Measurements from ENCODE around the gene OBP2B.

DNA sequence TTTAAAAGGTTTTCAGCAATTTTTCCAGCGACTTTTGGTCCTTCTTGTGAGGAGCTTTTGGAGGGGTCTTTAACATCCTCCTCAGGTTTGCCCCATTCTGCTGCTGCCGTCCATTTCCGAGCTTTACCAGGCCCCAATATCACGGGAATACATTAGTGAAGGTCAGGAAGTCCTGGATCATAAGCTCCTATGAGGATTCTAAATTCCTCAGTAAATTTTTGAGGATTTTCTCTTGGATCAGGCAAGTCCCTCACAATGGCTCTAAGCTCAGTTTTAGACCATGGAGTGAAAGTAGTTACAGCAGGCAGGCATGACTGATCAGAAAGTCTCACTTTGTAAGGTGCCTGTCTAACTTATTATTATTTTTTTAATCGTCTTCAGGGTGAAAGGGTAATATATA is 28.1 kb downstream of the OBP2B start:
- no peak for TF ChIP-seq BRCA1 (IDR thresholded peaks at IDR 0.05; ENCODE audit: low read depth, low read length)
- no peak for TF ChIP-seq SREBF2 (IDR thresholded peaks at IDR 0.05; ENCODE audit: low read length)
- TF ChIP-seq POLR2AphosphoS5 (IDR thresholded peaks at IDR 0.05; ENCODE audit: low read length) = no peak
- TF ChIP-seq, protein P1, sequence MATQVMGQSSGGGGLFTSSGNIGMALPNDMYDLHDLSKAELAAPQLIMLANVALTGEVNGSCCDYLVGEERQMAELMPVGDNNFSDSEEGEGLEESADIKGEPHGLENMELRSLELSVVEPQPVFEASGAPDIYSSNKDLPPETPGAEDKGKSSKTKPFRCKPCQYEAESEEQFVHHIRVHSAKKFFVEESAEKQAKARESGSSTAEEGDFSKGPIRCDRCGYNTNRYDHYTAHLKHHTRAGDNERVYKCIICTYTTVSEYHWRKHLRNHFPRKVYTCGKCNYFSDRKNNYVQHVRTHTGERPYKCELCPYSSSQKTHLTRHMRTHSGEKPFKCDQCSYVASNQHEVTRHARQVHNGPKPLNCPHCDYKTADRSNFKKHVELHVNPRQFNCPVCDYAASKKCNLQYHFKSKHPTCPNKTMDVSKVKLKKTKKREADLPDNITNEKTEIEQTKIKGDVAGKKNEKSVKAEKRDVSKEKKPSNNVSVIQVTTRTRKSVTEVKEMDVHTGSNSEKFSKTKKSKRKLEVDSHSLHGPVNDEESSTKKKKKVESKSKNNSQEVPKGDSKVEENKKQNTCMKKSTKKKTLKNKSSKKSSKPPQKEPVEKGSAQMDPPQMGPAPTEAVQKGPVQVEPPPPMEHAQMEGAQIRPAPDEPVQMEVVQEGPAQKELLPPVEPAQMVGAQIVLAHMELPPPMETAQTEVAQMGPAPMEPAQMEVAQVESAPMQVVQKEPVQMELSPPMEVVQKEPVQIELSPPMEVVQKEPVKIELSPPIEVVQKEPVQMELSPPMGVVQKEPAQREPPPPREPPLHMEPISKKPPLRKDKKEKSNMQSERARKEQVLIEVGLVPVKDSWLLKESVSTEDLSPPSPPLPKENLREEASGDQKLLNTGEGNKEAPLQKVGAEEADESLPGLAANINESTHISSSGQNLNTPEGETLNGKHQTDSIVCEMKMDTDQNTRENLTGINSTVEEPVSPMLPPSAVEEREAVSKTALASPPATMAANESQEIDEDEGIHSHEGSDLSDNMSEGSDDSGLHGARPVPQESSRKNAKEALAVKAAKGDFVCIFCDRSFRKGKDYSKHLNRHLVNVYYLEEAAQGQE (IDR thresholded peaks at IDR 0.05; ENCODE audit: low read depth, low read length) = no peak
- TF ChIP-seq, protein P2, sequence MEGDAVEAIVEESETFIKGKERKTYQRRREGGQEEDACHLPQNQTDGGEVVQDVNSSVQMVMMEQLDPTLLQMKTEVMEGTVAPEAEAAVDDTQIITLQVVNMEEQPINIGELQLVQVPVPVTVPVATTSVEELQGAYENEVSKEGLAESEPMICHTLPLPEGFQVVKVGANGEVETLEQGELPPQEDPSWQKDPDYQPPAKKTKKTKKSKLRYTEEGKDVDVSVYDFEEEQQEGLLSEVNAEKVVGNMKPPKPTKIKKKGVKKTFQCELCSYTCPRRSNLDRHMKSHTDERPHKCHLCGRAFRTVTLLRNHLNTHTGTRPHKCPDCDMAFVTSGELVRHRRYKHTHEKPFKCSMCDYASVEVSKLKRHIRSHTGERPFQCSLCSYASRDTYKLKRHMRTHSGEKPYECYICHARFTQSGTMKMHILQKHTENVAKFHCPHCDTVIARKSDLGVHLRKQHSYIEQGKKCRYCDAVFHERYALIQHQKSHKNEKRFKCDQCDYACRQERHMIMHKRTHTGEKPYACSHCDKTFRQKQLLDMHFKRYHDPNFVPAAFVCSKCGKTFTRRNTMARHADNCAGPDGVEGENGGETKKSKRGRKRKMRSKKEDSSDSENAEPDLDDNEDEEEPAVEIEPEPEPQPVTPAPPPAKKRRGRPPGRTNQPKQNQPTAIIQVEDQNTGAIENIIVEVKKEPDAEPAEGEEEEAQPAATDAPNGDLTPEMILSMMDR (IDR thresholded peaks at IDR 0.05 in 2 of 3, conservative IDR thresholded peaks at IDR 0.05 in 1 of 3; ENCODE audit: control insufficient read depth in 2 of 3, extremely low read depth in 1 of 3, insufficient read depth in 1 of 3, low read depth in 3 of 3, low read length in 3 of 3) = no peak
- no peak for TF ChIP-seq CBFB (IDR thresholded peaks at IDR 0.05; ENCODE audit: low read depth)
- no peak for TF ChIP-seq ZNF274 (IDR thresholded peaks at IDR 0.05; ENCODE audit: insufficient read depth, insufficient read length)
- TF ChIP-seq SP1 (IDR thresholded peaks at IDR 0.05; ENCODE audit: low read depth, low read length) = no peak
- no peak for TF ChIP-seq MXI1 (IDR thresholded peaks at IDR 0.05; ENCODE audit: low read depth, low read length)
- TF ChIP-seq, protein P3, sequence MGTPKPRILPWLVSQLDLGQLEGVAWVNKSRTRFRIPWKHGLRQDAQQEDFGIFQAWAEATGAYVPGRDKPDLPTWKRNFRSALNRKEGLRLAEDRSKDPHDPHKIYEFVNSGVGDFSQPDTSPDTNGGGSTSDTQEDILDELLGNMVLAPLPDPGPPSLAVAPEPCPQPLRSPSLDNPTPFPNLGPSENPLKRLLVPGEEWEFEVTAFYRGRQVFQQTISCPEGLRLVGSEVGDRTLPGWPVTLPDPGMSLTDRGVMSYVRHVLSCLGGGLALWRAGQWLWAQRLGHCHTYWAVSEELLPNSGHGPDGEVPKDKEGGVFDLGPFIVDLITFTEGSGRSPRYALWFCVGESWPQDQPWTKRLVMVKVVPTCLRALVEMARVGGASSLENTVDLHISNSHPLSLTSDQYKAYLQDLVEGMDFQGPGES (IDR thresholded peaks at IDR 0.05) = no peak
- no peak for TF ChIP-seq CREB1 (IDR thresholded peaks at IDR 0.05; ENCODE audit: low read depth)

Data from GM12878 (cell line).